HG03139 (cell line): ENCODE measurements around the gene GOLGA6L10.
"Not testable (repeated sequence)": the region's sequence is repeated elsewhere in the genome, so short reads cannot be mapped to it uniquely, and the experiment has no call there.

Source experiments
- ATAC-seq: cut with Tn5 transposase; IDR thresholded peaks from one replicate; pipeline ENCODE4 v1.9.1; 2021; ENCODE audit not compliant: unreplicated experiment

The GOLGA6L10 gene

DNA sequence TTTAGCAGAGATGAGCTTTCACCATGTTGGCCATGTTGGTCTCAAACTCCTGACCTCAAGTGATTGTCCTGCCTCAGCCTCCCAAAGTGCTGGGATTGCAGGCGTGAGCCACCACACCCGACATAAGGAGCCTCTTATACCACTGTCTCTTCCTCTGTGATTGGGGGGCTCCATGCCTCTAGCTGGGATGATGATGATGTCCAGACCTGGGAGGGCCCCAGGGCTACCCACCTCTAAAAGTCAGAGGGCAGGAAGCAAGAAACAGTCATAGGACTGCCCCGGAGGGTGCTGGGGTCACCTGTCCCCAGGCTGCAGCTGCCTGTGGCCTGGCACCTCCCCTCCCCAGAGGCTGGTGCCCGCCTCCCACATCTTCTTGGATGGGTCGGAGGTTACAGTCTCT, 5.4 kb downstream of the GOLGA6L10 start:
- ATAC-seq: not testable (repeated sequence)

DNA sequence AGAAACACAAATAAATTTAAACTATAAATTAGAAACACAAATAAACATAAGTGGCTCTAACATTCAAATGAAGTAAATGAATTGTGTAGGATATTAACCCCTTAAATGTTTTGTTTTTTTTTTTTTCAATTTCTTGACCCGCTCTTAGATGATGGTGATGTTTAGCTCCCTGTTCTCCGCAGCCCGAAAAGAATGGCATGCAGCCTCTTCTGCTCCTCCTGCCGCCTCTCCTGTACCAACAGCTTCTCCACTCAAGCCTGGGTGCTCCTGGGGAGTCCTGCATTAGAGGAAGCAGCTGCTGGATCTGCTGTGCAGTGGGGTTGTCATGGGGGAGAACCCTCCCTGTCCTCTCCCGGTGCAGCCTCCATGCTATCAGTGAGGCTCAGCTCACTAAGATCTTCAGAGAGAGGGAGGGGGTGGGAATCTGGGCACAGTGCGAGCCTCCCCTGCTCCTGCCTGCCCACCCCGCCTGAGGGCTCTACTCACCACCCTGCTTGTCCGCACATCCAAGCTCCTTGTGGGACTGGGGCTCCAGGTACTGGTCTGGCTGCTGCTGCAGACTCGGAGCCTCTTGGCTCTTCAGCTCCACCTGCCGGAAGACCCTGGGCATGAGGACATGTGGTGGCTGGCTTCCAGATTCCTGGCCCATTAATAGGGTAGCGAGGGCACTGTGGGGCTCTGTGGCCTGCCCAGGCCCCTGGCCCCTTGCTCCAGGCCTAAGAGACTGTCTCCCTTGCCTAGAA, 6.5 kb downstream of the GOLGA6L10 start:
- ATAC-seq: not testable (repeated sequence)

- ATAC-seq: not testable (repeated sequence)
Observed at GRCh38 chr15:82338573-82338972, 10.7 kb downstream of the GOLGA6L10 start.

- ATAC-seq: not testable (repeated sequence)
Observed at GRCh38 chr15:82338053-82338452, 11.2 kb downstream of the GOLGA6L10 start.

DNA sequence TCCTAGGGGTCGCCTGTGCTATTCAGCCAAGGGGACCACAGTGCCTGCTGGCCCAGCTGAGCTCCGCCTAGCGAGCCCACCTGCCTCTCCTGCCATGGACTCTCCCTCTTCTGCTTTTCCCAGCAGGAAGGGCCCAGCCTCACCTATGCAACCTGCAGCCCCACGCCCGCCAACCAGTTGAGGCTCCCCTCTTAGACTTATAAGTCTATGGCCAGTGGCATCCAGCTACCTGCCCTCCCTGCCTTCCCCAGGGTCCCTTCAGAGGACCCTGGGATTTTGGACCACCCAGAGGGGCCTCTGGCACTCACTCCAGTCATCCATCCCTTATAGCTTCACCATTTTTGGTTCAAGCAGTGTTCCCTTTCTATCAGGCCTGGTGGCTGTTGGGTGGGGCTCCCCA, 12.2 kb downstream of the GOLGA6L10 start:
- not testable (repeated sequence) for ATAC-seq

GRCh38 chr15:82336180-82336647, 13.1 kb downstream of the GOLGA6L10 start:
- not testable (repeated sequence) for ATAC-seq

GRCh38 chr15:82335006-82335405, 14.3 kb downstream of the GOLGA6L10 start:
- not testable (repeated sequence) for ATAC-seq

DNA sequence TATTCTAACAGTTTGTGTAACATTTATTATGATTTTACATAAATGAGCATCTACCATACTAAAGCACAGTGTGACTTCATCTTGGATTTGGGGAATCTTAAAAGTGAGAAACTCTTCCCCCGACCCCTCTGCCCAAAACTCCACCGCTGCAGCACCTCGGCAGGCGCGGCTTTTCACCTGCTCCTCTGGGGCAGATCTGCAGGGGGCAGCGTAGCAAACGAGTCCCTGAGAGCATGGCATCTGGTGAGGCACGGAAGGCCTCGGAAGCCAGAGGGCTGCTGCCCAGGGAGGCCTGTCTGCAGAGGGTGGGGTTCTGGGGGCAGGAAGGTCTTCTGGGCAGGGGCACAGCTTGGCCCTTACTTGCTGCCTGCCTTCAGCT, 14.7 kb downstream of the GOLGA6L10 start:
- not testable (repeated sequence) for ATAC-seq

DNA sequence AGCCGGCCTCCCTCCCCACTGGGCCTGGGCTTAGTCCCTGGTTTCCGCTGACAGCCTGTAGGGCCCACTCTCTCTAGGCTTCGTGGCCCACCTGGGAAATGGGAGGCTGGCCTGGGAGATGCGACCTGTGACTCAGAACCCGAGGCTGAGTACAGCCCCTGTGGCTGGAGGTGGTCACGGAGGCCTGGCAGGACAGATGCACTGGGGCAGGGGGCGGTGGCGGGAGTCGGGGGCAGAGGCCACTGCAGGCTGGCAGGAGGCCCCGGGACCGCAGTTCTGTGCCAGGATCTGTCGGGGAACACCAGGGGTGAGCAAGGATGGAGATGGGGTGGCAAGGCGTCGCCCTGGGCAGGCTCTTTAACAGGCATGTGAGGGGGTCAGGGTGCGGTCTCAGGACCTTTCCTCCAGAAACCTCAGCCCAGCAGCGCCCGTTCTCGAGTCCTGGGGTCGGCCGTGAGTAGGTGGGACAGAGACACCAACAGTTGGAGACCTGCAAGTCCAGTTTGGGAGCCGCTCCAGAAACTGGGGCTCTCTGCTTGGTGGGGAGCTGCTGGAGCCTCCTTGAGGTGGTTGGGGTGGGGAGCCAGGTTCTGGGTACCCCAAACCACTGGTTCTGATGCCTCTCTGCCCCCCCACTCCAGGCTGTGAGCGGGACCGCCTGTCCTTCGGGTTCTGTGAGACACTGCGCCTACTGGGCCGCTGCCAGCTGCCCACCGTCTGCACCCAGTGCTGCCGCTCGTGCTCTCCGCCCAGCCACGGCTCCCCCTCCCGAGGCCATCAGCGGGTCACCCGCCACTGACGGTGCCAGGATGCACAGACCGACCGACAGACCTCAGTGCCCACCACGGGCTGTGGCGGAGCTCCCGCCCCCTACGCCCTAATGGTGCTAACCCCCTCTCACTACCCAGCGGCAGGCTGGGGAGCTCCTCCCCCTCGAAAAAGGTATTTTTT, 15.4 kb downstream of the GOLGA6L10 start:
- not testable (repeated sequence) for ATAC-seq

DNA sequence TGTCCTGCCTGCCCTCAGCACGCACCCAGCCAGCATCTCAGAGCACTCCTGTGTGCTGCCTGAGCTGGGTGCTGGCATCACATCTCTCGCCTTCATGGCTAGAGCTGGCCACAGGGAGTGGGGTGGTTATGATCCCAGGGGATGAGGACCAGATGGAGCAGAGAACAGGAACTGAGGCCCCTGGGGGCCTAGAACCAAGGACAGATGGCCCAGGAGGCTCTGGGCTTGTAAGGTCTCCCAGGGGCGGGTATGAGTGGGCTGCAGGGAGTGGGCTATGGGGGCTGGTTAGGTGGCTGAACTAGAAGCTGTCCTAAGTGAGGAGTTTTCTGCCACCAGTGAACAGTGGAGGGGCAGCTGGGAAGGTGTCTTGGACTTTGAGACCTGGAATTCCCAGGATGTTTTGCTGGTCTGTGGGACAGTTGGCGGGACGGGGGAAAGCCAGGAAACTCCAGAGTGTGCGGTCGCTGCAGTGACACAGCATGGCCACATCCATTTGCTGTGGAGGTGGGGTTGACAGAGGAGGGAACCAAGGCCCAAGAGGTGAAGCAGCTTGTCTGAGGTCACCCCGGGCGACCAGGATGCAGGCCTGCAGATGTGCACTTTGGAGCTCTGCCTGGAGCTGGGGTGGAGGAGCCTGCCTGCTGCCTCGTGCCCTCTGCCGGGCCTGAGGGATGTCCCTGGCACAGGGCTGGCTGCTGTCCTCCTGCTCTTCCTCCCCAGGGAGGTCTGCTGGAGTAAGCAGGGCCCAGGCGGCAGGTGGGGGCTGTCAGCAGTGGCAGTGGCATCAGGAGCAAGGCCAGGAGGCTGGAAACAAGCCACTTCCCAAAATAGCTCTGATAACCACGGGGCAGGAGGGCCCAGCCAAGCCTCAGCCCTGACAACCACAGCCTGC, 16.3 kb downstream of the GOLGA6L10 start:
- ATAC-seq: not testable (repeated sequence)

DNA sequence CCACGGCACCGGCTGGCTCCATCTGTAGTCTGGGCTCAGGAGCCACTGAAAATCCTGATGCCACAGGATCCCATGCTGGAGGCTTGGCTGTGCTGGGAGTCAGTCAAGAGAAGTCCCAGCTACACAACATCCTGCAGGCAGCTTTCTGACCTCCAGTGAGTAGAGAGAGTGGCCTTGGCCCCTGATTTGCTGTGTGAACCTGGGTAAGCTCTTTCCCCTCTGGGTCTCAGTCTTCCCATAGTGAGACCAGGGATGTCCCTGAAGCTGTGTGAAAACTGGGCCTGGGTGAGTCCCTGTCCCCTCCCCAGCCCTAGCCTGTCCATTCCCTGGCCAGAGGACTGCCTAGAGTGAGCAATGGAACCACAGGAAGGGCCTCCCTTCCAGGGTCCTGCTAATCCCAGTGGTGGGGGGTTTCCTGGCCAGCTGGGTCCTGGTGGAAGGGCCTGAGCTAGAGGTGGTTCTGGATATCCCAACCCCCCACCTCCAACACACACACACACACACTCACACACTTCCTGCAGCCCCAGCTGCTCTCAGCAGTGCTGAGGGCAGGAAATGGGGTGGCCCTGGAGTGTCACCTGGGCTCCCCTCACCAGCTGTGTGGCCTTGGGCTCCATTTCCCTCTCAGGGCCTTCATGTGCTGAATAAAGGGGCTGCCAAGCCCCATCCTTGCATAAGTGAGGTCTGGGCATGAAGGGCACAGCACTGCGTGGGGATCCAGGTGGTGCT, 17.5 kb downstream of the GOLGA6L10 start:
- peak; percentile 62 for ATAC-seq

DNA sequence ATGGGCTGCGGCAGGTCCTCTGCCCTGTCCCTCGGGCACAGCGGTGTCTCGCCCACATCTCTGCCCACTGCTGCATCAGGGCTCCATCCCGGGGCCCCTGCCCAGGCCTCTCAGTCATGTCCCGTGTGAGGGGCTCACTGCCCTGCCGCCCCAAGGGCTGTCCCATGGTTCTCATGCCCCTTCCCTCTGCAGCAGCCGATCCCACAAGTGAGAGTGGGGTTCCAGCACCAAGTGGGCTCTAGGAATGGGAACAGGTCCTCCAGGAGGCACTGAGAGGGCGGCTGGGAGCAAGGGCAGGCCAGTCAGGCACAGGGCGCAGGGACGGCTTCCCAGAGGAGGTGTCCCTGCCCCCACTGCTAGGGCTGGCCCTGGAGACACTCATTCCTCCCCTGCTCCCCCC, 18.4 kb downstream of the GOLGA6L10 start:
- ATAC-seq: not testable (repeated sequence)

- ATAC-seq: not testable (repeated sequence)
Observed at GRCh38 chr15:82329039-82329438, 20.2 kb downstream of the GOLGA6L10 start.

DNA sequence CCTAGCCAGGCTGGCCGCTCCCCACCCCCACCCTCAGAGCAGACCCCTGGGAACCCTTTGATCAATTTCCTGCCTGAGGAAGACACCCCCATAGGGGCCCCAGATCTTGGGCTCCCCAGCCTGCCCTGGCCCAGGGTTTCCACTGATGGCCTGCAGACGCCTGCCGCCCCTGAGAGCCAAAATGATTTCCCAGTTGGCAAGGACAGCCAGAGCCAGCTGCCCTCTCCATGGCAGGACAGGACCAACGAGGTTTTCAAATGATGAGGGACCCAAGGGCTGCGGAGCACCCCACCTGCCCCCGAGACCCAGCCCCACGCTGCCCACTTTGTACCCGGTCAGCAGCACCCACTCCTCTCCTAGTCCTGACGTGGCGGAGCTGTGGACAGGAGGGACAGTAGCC, 21.9 kb downstream of the GOLGA6L10 start:
- ATAC-seq: not testable (repeated sequence)

DNA sequence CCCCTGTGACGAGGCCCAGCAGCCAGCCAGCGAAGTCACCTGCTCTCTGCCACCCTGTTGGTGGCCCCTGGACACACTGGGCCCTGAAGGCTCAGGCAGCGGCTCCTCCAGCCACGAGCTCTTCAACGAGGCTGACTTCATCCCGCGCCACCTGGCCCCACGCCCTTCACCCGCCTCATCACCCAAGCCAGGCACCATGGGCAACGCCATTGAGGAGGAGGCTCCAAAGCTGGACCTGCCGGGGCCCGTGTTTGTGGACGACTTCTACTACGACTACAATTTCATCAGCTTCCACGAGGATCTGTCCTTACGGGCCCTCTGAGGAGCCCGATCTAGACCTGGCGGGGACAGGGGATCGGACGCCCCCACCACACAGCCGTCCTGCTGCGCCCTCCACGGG, 22.4 kb downstream of the GOLGA6L10 start:
- ATAC-seq: not testable (repeated sequence)

- not testable (repeated sequence) for ATAC-seq
Observed at GRCh38 chr15:82325646-82326045, 23.6 kb downstream of the GOLGA6L10 start.

DNA sequence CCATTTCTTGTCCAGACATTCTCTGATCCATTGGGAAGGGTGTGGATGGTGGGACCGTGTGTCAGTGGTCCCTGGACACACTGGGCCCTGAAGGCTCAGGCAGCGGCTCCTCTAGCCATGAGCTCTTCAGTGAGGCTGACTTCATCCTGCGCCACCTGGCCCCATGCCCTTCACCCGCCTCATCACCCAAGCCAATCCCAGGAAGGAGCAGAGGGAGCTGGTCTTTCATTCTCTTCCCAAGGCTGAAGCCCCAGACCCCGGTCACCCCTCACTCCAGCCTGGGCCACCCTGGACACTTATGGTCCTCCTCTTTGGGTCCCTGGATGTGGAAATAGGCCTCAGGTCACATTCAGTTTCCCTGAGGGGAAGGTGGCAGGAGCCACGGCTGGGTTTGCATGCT, 24.4 kb downstream of the GOLGA6L10 start:
- not testable (repeated sequence) for ATAC-seq

- ATAC-seq: not testable (repeated sequence)
Observed at GRCh38 chr15:82322488-82322887, 26.8 kb downstream of the GOLGA6L10 start.

DNA sequence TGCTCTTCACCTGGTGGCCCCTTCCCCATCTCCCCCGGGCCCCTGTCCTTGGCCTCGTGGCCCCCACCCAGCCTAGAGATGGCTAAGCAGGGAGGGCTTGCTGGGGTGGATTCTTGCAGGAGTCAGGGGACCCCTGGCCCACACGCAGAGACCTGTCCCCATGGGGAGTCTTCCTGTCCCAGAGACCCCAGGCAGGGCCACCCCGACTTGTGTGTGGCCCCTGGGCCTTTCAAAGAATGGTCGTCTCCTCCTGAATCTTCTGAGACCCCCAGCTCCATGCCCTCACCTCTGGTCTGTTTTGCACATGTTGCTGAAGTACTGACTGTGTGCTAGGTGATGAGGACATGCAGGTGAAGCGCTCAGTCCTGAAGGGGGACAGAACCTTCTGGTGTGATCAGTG, 28.4 kb downstream of the GOLGA6L10 start:
- ATAC-seq: not testable (repeated sequence)
